OCI-LY3 (cell line): Measurements from ENCODE around the gene DCTD.

Experiments
- EZH2phosphoT487 ChIP-seq: fragments of 200-600 bp; shearing (Covaris generic); IDR thresholded peaks from 2 replicates; pipeline ENCODE4 v1.6.1; 2018; ENCODE audit warnings: antibody characterized with exemption, mixed run types, low read depth
- TF ChIP-seq, protein P1 (sequence below): fragments of 200-600, 300-600 bp; sonication (generic); IDR thresholded peaks from 2 replicates; pipeline ENCODE4 v1.5.1; 2014; ENCODE audit warnings: antibody characterized with exemption, low read length, low read depth

DNA sequence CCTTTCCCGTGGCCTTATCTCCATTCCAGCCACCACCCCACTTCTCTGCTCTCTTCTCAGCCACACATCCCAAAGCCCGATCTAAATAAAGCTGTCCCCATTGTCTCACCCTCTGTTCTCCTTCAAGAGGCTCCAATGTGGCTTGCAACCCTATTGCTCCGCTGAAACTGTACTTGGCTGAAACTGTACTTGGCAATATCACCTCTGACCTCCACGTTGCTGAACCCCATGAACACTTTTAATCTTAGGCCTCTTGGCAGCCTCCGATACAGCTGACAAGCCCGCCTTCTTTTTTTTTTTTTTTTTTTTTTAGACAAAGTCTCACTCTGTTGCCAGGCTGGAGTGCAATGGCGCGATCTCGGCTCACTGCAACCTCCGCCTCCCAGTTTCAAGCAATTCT is 12.1 kb downstream of the DCTD start:
- TF ChIP-seq, protein P1, sequence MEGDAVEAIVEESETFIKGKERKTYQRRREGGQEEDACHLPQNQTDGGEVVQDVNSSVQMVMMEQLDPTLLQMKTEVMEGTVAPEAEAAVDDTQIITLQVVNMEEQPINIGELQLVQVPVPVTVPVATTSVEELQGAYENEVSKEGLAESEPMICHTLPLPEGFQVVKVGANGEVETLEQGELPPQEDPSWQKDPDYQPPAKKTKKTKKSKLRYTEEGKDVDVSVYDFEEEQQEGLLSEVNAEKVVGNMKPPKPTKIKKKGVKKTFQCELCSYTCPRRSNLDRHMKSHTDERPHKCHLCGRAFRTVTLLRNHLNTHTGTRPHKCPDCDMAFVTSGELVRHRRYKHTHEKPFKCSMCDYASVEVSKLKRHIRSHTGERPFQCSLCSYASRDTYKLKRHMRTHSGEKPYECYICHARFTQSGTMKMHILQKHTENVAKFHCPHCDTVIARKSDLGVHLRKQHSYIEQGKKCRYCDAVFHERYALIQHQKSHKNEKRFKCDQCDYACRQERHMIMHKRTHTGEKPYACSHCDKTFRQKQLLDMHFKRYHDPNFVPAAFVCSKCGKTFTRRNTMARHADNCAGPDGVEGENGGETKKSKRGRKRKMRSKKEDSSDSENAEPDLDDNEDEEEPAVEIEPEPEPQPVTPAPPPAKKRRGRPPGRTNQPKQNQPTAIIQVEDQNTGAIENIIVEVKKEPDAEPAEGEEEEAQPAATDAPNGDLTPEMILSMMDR, result no peak
- TF ChIP-seq EZH2phosphoT487, result no peak
